PFSK-1 (cell line): ENCODE data around the gene FOXF1.

Experiments
- POLR2AphosphoS5 ChIP-seq: IDR thresholded peaks from 2 replicates; pipeline ENCODE4 v1.6.1; 2012; ENCODE audit warnings: low read depth, mild to moderate bottlenecking, control low read depth, low read length, moderate library complexity
- REST ChIP-seq, 2 experiments: IDR thresholded peaks; 2 replicates each; pipeline versions ENCODE4 v1.6.1 to v1.8.0; 2011 to 2012; ENCODE audit warnings: low read depth in 2 of 2, low read length in 2 of 2, control low read depth in 1 of 2, inconsistent platforms in 1 of 2, mild to moderate bottlenecking in 1 of 2, moderate library complexity in 1 of 2; ENCODE audit not compliant: insufficient read depth in 1 of 2
- SIN3A ChIP-seq: IDR thresholded peaks from 2 replicates; pipeline ENCODE4 v1.6.1; 2012; ENCODE audit warnings: mild to moderate bottlenecking, low read length, moderate library complexity, borderline replicate concordance; ENCODE audit not compliant: insufficient read depth
- TAF1 ChIP-seq: IDR thresholded peaks from 2 replicates; pipeline ENCODE4 v1.6.1; 2012; ENCODE audit warnings: low read length, control low read depth, borderline replicate concordance; ENCODE audit not compliant: insufficient read depth

GRCh38 chr16:86509759-86510464, 415 bp upstream of the FOXF1 start:
- TF ChIP-seq POLR2AphosphoS5 (0 out of 2 replicates have a peak, but pooled peaks have one; percentile 6), TAF1 (0 out of 2 replicates have a peak, but pooled peaks have one; percentile 16), REST (IDR thresholded peaks at IDR 0.05; ENCODE audit: insufficient read depth in 1 of 2, low read depth in 2 of 2, low read length in 2 of 2) (no peak), SIN3A (no peak)
